GM12864 (cell line): ENCODE results near the gene MYH9.
"Not testable (repeated sequence)": the region's sequence is repeated elsewhere in the genome, so short reads cannot be mapped to it uniquely, and the experiment has no call there.

Source experiments
- DNase-seq: peaks from one replicate; pipeline ENCODE4 v3.0.0-alpha.2; 2011; ENCODE audit warnings: low read depth
- H3K4me3 ChIP-seq: 2 replicates; pipeline ENCODE4 v1.5.1; 2011; ENCODE audit warnings: mild to moderate bottlenecking, low read depth, low read length, control low read depth
- CTCF ChIP-seq: IDR thresholded peaks from 2 replicates; pipeline ENCODE4 v1.5.1; 2011; ENCODE audit warnings: low read depth, mild to moderate bottlenecking, moderate library complexity, low read length, control low read depth, inconsistent platforms; ENCODE audit errors: missing control alignments

The MYH9 gene

GRCh38 chr22:36419177-36419911 is 31.6 kb upstream of the MYH9 start:
- TF ChIP-seq CTCF: no peak
- no peak for DNase-seq
- H3K4me3 ChIP-seq: peak overlapping the region; percentile 50

GRCh38 chr22:36417281-36417686 is 29.5 kb upstream of the MYH9 start:
- DNase-seq: no peak
- no peak overlapping the region for H3K4me3 ChIP-seq
- TF ChIP-seq CTCF: no peak

- DNase-seq: no peak
- H3K4me3 ChIP-seq: no peak overlapping the region
Measured at GRCh38 chr22:36415415-36416168, 27.8 kb upstream of the MYH9 start.

GRCh38 chr22:36413022-36413775 is 25.4 kb upstream of the MYH9 start:
- DNase-seq: no peak
- H3K4me3 ChIP-seq: no peak overlapping the region
- TF ChIP-seq CTCF: no peak

More at GRCh38 chr22:36415415-36416168, 27.8 kb upstream of the MYH9 start:
- TF ChIP-seq CTCF: no peak

GRCh38 chr22:36411589-36412258 is 24.0 kb upstream of the MYH9 start:
- TF ChIP-seq CTCF: no peak
- no peak for DNase-seq
- H3K4me3 ChIP-seq: no peak overlapping the region

GRCh38 chr22:36409911-36410756 is 22.4 kb upstream of the MYH9 start:
- TF ChIP-seq CTCF: no peak
- DNase-seq: peak; percentile 75

GRCh38 chr22:36409554-36409910 is 21.8 kb upstream of the MYH9 start:
- H3K4me3 ChIP-seq, DNase-seq: not testable (repeated sequence)

More at GRCh38 chr22:36409911-36410756, 22.4 kb upstream of the MYH9 start:
- peak overlapping the region; percentile 23 for H3K4me3 ChIP-seq
